Thyroid gland (tissue), 4 donors: ENCODE results near the gene HSD17B14. TPM values are rescaled to one million over a fixed set of nuclear protein-coding genes. Genes with fewer than 3 reads are reported as not detected.

Experiments
- DNase-seq, 2 donors: peaks; one replicate each; pipeline ENCODE4 v3.0.0-alpha.2; 2019
- H3K27ac ChIP-seq, 3 donors: fragments of 200-600 bp; sonication (generic); 1 replicate in 2 of 3; 2 replicates in 1 of 3; pipeline ENCODE4 v1.5.1; 2016 to 2019; ENCODE audit warnings: mild to moderate bottlenecking in 1 of 3, moderate library complexity in 1 of 3
- H3K27me3 ChIP-seq: fragments of 200-600 bp; sonication (generic); one replicate; pipeline ENCODE4 v1.5.1; 2019
- H3K36me3 ChIP-seq, 2 donors: fragments of 200-600 bp; sonication (generic); one replicate each; pipeline ENCODE4 v1.5.1; 2016 to 2019
- H3K4me1 ChIP-seq, 2 donors: fragments of 200-600 bp; sonication (generic); one replicate each; pipeline ENCODE4 v1.5.1; 2017 to 2019
- H3K4me3 ChIP-seq, 3 donors: fragments of 200-600 bp; sonication (generic); replicated peaks in 1 of 3; 1 replicate in 2 of 3; 2 replicates in 1 of 3; pipeline ENCODE4 v1.5.1; 2016; ENCODE audit warnings: mild to moderate bottlenecking in 1 of 3
- H3K9me3 ChIP-seq: fragments of 200-600 bp; sonication (generic); one replicate; pipeline ENCODE4 v1.5.1; 2017
- POLR2A ChIP-seq, 2 donors: fragments of 450-650 bp; IDR thresholded peaks; one replicate each; pipeline ENCODE4 v1.6.1; 2017; ENCODE audit warnings: antibody characterized with exemption in 2 of 2, mild to moderate bottlenecking in 2 of 2, moderate library complexity in 1 of 2
- WGBS, 2 donors: methylation state at CpG; one replicate each; pipeline ENCODE4 v1.1.5; 2017; 5-methylcytosine and 5-hydroxymethylcytosine counted together
- intact Hi-C: fragments of 100-400 bp; cut with DNase I; formaldehyde crosslinking; loops from one replicate; pipeline ENCODE4 v1.15.1; 2023
- total RNA-seq, 4 donors: library from RNA; depleted of rRNA; stranded (reverse); fragments of >200 nt; gene quantifications; one replicate each; pipeline ENCODE4 v1.2.3, GENCODE V29; 2016
- TF ChIP-seq, protein P1 (sequence below), 6 experiments: fragments of 200-600 bp in 3 of 6; fragments of 450-650 bp in 3 of 6; sonication (generic) in 3 of 6; IDR thresholded peaks; one replicate each; pipeline ENCODE4 v1.5.1; 2016 to 2019; ENCODE audit warnings: antibody characterized with exemption in 6 of 6, mild to moderate bottlenecking in 2 of 6, inconsistent platforms in 1 of 6, moderate library complexity in 1 of 6

The HSD17B14 gene
- total RNA-seq, 4 donors from 2014 or later, result 11.9 to 46.8 (median 22.2) TPM

DNA sequence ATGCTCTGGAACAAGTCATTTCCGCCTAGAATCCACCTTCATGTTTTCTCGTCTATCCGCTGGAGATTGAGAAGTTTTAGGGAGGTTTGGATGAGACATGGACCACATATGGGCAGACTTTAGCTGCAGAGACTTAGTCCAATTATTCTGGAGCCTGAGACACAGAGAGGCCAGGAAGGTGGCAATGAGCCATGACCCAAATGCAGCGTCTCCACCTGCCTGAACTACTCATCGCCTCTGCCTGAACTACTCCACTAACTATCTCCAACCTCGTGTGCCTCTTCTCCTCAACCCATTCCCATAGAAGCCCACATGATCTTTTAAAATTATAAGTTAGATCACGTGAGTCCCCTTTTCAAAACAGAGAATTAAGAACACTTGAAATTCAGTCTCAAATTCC lies 26.5 kb upstream of the HSD17B14 start:
- intact Hi-C loops, result loop anchor here (10.0 kb wide), 1 partner anchor 112 kb away; no protein-coding TSS in a partner anchor
- H3K4me3 ChIP-seq, result no peak overlapping the region
- 60% methylated on average over 7 of the region's 7 CpGs for WGBS, 2 donors
- H3K36me3 ChIP-seq, result no peaks in the 10 kb centered on the region
- DNase-seq, result no peak
- H3K4me1 ChIP-seq, result peaks cover 13 to 22% of the 10 kb centered on the region in 2 donors
- no peak overlapping the region for H3K27ac ChIP-seq
- no peaks in the 10 kb centered on the region for H3K27me3 ChIP-seq
- TF ChIP-seq, protein P1, sequence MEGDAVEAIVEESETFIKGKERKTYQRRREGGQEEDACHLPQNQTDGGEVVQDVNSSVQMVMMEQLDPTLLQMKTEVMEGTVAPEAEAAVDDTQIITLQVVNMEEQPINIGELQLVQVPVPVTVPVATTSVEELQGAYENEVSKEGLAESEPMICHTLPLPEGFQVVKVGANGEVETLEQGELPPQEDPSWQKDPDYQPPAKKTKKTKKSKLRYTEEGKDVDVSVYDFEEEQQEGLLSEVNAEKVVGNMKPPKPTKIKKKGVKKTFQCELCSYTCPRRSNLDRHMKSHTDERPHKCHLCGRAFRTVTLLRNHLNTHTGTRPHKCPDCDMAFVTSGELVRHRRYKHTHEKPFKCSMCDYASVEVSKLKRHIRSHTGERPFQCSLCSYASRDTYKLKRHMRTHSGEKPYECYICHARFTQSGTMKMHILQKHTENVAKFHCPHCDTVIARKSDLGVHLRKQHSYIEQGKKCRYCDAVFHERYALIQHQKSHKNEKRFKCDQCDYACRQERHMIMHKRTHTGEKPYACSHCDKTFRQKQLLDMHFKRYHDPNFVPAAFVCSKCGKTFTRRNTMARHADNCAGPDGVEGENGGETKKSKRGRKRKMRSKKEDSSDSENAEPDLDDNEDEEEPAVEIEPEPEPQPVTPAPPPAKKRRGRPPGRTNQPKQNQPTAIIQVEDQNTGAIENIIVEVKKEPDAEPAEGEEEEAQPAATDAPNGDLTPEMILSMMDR (IDR thresholded peaks at IDR 0.05), result no peak
- TF ChIP-seq POLR2A (IDR thresholded peaks at IDR 0.05), result no peak
- H3K9me3 ChIP-seq, result no peaks in the 10 kb centered on the region

DNA sequence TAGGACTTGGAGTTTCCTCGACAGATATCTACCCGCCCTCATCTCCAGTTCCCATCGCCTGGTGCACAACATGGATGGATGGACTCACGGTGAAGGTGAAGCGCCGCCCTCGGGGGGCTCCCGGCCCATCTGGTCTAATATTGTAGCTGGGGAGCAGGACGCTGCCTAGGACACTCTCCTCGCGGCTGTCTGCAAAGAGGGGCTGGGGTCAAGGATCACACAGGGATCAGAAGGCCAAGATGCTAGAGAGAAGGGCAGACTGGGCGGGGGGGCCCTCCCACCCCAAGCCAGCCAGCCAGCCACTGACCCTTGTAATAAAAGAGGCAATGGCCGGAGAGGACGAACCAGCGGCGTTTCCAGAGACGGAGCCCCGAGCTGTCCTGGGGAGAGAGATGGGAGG lies 25.0 kb upstream of the HSD17B14 start:
- TF ChIP-seq, protein P1 (IDR thresholded peaks at IDR 0.05), result no peak
- TF ChIP-seq POLR2A (IDR thresholded peaks at IDR 0.05), result no peak
- intact Hi-C loops, result loop anchor here (10.0 kb wide), 1 partner anchor 113 kb away; no protein-coding TSS in a partner anchor
- WGBS, 2 donors, result 84 to 87% methylated on average over 18 of the region's 18 CpGs
- H3K36me3 ChIP-seq, result no peaks in the 10 kb centered on the region
- H3K4me1 ChIP-seq, result peaks cover 2 to 8% of the 10 kb centered on the region in 2 donors
- no peak overlapping the region for H3K27ac ChIP-seq
- no peaks in the 10 kb centered on the region for H3K9me3 ChIP-seq
- no peaks in the 10 kb centered on the region for H3K27me3 ChIP-seq
- no peak for DNase-seq
- no peak overlapping the region for H3K4me3 ChIP-seq

DNA sequence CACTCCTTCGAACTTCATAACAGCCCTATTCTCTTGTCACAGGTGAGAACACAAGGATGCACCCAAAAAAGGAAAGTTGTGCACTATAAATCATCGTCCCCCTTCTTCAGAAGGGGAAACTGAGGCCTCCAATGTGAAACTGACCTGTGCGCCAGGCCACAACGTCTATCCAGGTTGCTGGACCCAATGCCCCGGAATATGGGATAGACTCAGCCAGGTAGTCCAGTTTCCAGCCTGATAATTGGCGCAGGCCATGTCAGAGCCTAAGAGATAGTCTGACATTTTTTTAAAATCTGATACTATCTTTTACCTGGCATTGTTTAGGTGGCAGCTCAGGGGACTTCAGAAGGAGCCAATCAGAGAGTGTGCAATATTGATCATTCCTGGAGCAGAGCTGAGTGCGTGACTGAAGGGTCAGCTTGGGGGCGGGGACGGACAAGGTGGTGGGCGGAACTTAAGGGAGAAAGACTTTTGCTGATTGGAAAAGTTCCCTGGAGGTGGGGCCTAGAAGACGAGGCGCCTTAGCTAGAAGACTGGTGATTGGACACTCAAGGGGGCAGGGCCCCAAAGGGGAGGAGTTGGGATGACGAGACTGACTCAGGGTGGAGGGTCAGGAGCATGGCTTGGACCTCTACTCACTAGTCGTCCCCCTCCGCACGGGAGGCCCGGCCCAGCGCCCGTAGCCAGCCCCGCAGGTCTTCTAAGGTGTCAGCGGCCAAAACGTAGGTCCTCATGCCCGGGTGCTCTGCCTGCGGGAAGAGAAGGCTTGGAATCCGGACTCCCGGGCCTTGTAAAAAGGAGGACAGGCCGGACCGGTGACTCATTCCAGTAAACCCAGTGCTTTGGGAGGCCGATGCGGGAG lies 23.7 kb upstream of the HSD17B14 start:
- Histone ChIP-seq H3K36me3 (no peaks in the 10 kb centered on the region), H3K9me3 (no peaks in the 10 kb centered on the region), H3K27me3 (no peaks in the 10 kb centered on the region), H3K4me3 (no peak overlapping the region), H3K4me1 (peaks cover 0 to 4% of the 10 kb centered on the region in 2 donors), H3K27ac (no peak overlapping the region)
- TF ChIP-seq, protein P1 (IDR thresholded peaks at IDR 0.05), result no peak
- no peak for TF ChIP-seq POLR2A (IDR thresholded peaks at IDR 0.05)
- DNase-seq, result no peak
- 86 to 87% methylated on average over 30 of the region's 30 CpGs for WGBS, 2 donors
- intact Hi-C loops, result loop anchor here (10.0 kb wide), 1 partner anchor 115 kb away; no protein-coding TSS in a partner anchor

GRCh38 chr19:48858984-48859710 lies 22.9 kb upstream of the HSD17B14 start:
- no peak for DNase-seq
- TF ChIP-seq, protein P1 (IDR thresholded peaks at IDR 0.05), result no peak
- TF ChIP-seq POLR2A (IDR thresholded peaks at IDR 0.05), result no peak
- Histone ChIP-seq H3K36me3 (no peaks in the 10 kb centered on the region), H3K27me3 (no peaks in the 10 kb centered on the region), H3K27ac (no peak overlapping the region), H3K4me1 (peaks cover 0 to 4% of the 10 kb centered on the region in 2 donors), H3K4me3 (no peak overlapping the region), H3K9me3 (no peaks in the 10 kb centered on the region)
- intact Hi-C loops, result no loop called here
- WGBS, 2 donors, result 59 to 62% methylated on average over 29 to 32 of the region's 34 CpGs
